ENCODE results near the gene FAM20C. TPM values are rescaled to one million over a fixed set of nuclear protein-coding genes. Genes with fewer than 3 reads are reported as not detected.

FAM20C gene
- total and polyA plus RNA-seq, 2 of the 8 experiments (the other 6 are each of a cell fraction or from before 2014, with no cell fraction given) = 9.5 to 34.8 TPM

DNA sequence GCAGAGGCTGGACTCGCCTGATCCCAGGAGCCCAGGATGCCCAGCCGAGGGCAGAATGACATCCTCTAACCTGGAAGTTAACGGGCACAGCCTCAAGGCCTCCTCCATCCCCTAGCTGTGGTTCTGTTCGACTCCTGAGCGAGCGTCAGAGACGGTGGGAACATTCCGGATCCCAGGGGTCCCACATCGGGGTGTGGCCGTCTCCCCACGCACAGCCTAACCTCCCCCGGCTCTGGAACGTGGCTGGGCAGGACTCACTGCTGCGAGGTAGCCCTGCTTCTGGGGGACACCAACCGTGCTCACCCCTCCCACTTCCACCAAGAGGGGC is 106.0 kb downstream of the FAM20C start:
- H3K56ac ChIP-seq (replicated peaks; ENCODE audit: insufficient read length, low read depth, low read length) = no peak overlapping the region
- no peak overlapping the region for H2BK5ac ChIP-seq (ENCODE audit: low read depth, low read length)
- H3K4me2 ChIP-seq (ENCODE audit: insufficient read depth in 1 of 2, low read depth in 2 of 2, low read length in 2 of 2) = no peak overlapping the region
- H4K5ac ChIP-seq (ENCODE audit: insufficient read length, low read depth, low read length) = no peak overlapping the region
- no peak overlapping the region for H3K23ac ChIP-seq (ENCODE audit: insufficient read length)
- H3K4me1 ChIP-seq (replicated peaks in 1 of 4; ENCODE audit: control insufficient read depth in 3 of 4, insufficient read depth in 4 of 4, low read length in 3 of 4) = no peaks in the 10 kb centered on the region; a peak in 1 of 7 replicates
- H2BK15ac ChIP-seq (ENCODE audit: low read length) = no peak overlapping the region
- no peaks in the 10 kb centered on the region for H3K36me3 ChIP-seq (ENCODE audit: control insufficient read depth in 2 of 4, insufficient read depth in 4 of 4, low read length in 3 of 4)
- H4K20me1 ChIP-seq (replicated peaks in 1 of 2; ENCODE audit: control insufficient read depth in 1 of 2, insufficient read depth in 2 of 2, low read length in 2 of 2) = peaks cover 0 to 3% of the 10 kb centered on the region in 2 experiments
- H3K14ac ChIP-seq (ENCODE audit: insufficient read length) = no peak overlapping the region
- CTCF ChIA-PET (ENCODE audit: partially characterized antibody) = no interaction called here
- FAIRE-seq (no peak), DNase-seq (ENCODE audit: low read depth in 1 of 2, low spot score in 2 of 2) (no peak)
- H2BK12ac ChIP-seq (ENCODE audit: low read depth, low read length) = no peak overlapping the region
- H3K79me2 ChIP-seq (ENCODE audit: control insufficient read depth in 1 of 2, insufficient read depth in 2 of 2, low read length in 2 of 2) = no peaks in the 10 kb centered on the region
- no peak overlapping the region for H2AFZ ChIP-seq (ENCODE audit: low read length)
- peaks cover 0 to 3% of the 10 kb centered on the region in 2 experiments; a peak in 1 of 4 replicates for H3K9me3 ChIP-seq (ENCODE audit: insufficient read depth in 2 of 2, low read depth in 1 of 2, low read length in 1 of 2)
- no peak overlapping the region for H3K9ac ChIP-seq (replicated peaks in 1 of 4; ENCODE audit: extremely low read depth in 1 of 4, low read depth in 3 of 4, low read length in 3 of 4)
- H3K18ac ChIP-seq (ENCODE audit: extremely low read depth, low read length) = no peak overlapping the region
- H4K8ac ChIP-seq (ENCODE audit: extremely low read depth, insufficient read depth, low read length) = no peak overlapping the region
- H3K23me2 ChIP-seq (ENCODE audit: low read depth, low read length) = peaks cover 3% of the 10 kb centered on the region; the same call in 1 of the 2 replicates
- no peak overlapping the region for H4K91ac ChIP-seq (replicated peaks; ENCODE audit: insufficient read length, low read length)
- no peak overlapping the region for H2BK20ac ChIP-seq (ENCODE audit: low read length)
- H3K27ac ChIP-seq (ENCODE audit: low read depth, low read length) = no peak overlapping the region
- H3K79me1 ChIP-seq (ENCODE audit: low read depth, low read length) = no peaks in the 10 kb centered on the region
- no peak overlapping the region for H3K4me3 ChIP-seq (ENCODE audit: extremely low read depth in 1 of 4, insufficient read depth in 2 of 4, low read depth in 3 of 4, low read length in 4 of 4)
- H2BK120ac ChIP-seq (replicated peaks; ENCODE audit: low read depth, low read length) = no peak overlapping the region
- no peak overlapping the region for H3K4ac ChIP-seq (replicated peaks; ENCODE audit: insufficient read length, low read depth, low read length)
- H3K27me3 ChIP-seq (replicated peaks in 1 of 4; ENCODE audit: control insufficient read depth in 3 of 4, extremely low read depth in 1 of 4, insufficient read depth in 3 of 4, low read length in 3 of 4) = no peaks in the 10 kb centered on the region; a peak in 1 of 7 replicates
- POLR2A ChIA-PET (ENCODE audit: partially characterized antibody) = no interaction called here
- no peak overlapping the region for H2AK5ac ChIP-seq (ENCODE audit: low read depth, low read length)
- 90% methylated on average over 15 of the region's 15 CpGs; no CpG with 5 or more reads in 1 of the 2 experiments for WGBS, 2 experiments (ENCODE audit: extremely low coverage in 1 of 2, insufficient coverage in 1 of 2, insufficient read length in 1 of 2, insufficient replicate concordance in 2 of 2, low coverage in 1 of 2, low lambda C conversion rate in 2 of 2, missing lambda C conversion rate in 1 of 2)
- no peak for TF ChIP-seq POLR2A (IDR thresholded peaks at IDR 0.05; ENCODE audit: control extremely low read depth in 1 of 2, low read depth in 2 of 2, low read length in 2 of 2)
- no peak for TF ChIP-seq ATF3 (IDR thresholded peaks at IDR 0.05; ENCODE audit: insufficient read depth, low read depth, low read length)
- no peak for TF ChIP-seq EP300 (IDR thresholded peaks at IDR 0.05; ENCODE audit: borderline replicate concordance in 1 of 2, low read depth in 2 of 2, low read length in 2 of 2)
- TF ChIP-seq CBX8 (IDR thresholded peaks at IDR 0.05; ENCODE audit: borderline replicate concordance, low read depth, low read length) = no peak
- TF ChIP-seq EZH2 (IDR thresholded peaks at IDR 0.05; ENCODE audit: low read depth, low read length, severe bottlenecking) = no peak
- no peak for TF ChIP-seq MAX (IDR thresholded peaks at IDR 0.05)
- no peak for TF ChIP-seq RNF2 (IDR thresholded peaks at IDR 0.05; ENCODE audit: borderline replicate concordance, low read depth, low read length, missing control alignments, poor library complexity, severe bottlenecking)
- no peak for TF ChIP-seq RAD21 (IDR thresholded peaks at IDR 0.05 in 1 of 2, conservative IDR thresholded peaks at IDR 0.05 in 1 of 2; ENCODE audit: low read depth in 2 of 2, low read length in 2 of 2)
- TF ChIP-seq SIX5 (IDR thresholded peaks at IDR 0.05; ENCODE audit: low read depth, low read length) = no peak
- TF ChIP-seq SIN3A (conservative IDR thresholded peaks at IDR 0.05 in 1 of 2, IDR thresholded peaks at IDR 0.05 in 1 of 2; ENCODE audit: low read depth in 1 of 2, low read length in 2 of 2) = no peak
- TF ChIP-seq SP1 (IDR thresholded peaks at IDR 0.05; ENCODE audit: low read depth, low read length) = no peak
- TF ChIP-seq NRF1 (IDR thresholded peaks at IDR 0.05; ENCODE audit: low read depth, low read length) = no peak
- no peak for TF ChIP-seq CEBPB (IDR thresholded peaks at IDR 0.05; ENCODE audit: low read depth, low read length)
